Dedifferentiated amniotic fluid mesenchymal stem cell (primary cell): Measurements from ENCODE around the gene ZBED3.

ENCODE experiments used
- DNase-seq: peaks from one replicate; pipeline ENCODE4 v3.0.0-alpha.2; 2016; ENCODE audit errors: extremely low spot score

ZBED3 gene

DNA sequence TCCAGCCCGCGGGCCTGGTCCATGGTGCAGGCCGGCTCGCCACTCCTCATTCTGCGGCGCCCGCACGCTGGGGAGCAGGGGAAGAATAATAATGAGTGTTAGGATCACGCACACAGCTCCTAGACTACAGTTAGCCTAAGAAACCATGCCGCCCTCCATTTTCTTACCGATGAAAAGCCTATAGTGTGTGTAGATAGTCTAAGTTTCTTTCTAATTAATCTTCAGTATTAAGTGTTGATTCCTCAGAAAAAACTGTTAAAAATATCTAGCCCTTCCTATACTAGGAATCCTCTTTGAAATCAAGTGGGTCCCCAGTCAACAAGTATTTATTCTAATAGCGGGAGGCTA is 9.3 kb downstream of the ZBED3 start:
- DNase-seq = no peak

DNA sequence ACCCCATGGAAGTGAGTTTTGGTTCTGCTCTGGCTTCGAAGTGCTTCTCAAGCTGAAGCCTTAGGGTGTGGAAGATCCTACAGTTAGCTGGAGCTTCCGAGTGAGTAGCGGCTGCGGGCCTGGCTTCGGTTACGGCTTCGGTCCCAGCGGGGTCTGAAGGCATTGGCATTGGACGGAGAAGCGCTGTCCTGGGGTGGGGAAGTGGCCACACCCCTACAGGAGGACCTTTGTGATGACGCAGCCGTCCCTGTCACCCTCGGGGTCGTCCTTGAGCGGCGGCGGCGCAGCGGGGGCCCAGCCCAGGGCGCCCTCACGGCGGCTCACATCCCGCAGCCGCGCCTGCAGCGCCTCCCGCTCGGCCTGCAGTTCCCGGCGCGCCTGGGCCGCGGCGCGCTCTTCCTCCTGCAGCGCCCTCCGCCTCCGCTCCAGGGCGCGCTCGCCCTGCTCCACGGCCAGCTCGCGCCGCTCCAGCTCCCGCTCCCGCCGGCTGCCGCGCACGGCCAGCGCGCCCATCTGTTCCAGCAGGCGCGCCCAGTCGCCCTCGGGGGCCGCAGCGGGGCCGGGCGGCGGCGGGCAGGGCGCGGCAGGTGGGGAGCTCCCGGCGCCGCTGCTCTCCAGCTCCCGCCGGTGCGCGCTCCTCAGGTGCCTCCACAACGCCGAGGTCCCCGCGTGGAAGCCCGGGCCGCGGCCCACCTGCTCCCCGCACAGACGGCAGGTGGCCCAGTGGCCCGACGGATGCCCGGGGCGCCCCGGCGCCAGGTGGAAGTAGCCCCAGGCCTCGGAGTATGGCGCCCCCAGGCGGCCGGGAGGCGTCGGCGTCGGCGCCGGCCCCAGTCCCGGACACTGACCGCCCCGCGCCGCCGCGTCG is 9.9 kb downstream of the ZBED3 start:
- no peak for DNase-seq

DNA sequence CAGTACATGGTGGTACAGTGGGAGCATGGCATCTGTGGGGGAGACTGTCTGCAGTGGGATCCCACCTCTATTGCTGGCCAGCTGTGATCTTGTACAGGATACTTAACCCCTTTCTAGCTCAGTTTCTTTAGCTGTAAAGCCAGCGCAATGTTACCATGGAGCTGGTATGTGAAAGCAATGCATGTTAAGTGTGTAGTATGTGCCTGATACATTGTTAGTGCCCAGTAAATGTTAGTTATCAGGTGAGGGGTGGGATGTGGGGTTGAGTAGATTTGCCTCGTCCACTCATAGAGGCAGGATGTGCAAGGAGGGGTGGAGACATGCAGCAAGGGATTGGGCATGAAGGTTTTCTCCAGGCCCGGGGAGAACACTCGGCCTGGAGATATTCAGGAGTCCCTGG is 12.3 kb downstream of the ZBED3 start:
- no peak for DNase-seq

DNA sequence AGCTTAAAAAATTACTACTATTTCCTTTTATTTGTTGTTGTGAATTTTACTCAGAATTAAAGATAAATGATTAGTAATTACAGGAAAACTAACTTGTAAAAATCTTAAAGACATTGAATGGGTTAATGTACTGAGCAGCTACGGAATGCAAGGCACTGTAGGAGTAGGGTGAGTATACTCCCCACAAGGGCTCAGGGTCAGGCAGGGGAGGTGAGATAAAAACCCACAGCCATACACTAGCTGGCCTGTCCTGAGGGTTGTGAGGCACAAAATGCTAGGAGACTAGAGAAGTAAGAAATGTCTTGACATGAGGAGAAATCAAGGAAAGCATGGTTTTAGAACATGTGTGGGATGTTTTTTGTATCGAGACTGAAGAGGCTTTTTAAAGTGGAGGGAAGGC is 13.4 kb downstream of the ZBED3 start:
- no peak for DNase-seq

DNA sequence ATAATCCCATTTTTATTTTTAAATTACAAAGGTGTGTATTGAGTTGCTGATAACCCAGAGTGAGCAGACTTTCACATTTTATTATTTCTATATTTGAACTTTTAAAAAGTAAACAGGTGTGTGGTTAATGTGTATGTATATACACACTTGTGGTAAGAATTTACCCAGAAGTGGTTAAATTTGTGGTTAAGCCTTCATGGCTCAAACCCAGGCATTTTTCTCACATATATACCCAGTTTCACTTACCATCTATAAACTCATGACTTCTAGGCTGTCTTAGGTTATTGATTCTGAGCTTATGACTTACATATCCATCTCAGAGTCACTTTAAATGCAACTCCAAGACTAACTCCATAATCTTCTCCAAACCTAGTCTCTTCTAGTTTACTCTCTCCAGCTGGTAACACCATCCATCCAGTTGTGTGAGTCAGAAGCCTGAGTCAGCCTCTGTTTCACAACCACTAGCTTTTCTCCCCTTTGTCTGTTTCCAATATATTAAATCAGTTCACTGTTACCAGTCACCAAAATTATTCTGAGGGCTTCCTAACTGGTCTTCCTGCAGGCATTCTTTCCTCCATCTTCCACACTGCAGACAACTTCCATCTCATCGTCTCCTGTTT is 20.2 kb downstream of the ZBED3 start:
- DNase-seq = peak; percentile 56

DNA sequence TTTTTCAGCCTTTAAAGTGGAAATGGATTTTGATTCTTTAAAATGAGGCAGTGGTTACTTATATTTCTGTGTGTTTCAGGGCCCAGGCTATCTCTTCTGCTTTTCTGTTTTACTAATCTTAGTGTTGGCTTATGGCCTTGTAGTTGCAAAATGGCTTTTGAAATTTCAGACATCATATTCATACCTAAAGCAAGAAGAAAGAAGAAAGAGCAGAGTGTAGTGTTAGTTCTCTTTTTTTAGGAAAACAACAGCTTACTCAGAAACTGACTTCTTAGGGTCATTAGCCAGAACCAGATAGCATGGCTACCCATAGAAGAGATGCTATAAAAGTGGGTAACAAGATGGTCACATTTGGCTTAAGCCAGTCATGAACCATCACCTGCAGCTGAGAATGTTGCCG is 20.9 kb downstream of the ZBED3 start:
- no peak for DNase-seq

DNA sequence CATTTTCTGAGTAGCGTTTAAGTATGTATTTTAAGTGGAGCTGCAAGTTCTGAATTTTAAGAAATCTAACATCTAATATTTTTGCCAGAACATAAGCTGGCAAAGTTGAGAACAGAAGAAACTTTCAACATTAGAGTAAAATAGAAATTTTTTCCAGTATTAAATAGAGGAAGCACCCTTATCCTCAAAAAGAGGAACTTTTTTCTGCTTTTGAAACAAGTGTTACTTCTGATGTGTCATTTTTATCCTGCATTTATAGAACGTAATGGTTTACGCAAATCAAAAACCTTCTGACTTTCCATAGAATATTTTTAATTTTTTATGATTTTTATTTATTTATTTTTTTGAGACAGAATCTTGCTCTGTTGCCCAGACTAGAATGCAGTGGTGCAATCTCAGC is 21.8 kb downstream of the ZBED3 start:
- DNase-seq = no peak

DNA sequence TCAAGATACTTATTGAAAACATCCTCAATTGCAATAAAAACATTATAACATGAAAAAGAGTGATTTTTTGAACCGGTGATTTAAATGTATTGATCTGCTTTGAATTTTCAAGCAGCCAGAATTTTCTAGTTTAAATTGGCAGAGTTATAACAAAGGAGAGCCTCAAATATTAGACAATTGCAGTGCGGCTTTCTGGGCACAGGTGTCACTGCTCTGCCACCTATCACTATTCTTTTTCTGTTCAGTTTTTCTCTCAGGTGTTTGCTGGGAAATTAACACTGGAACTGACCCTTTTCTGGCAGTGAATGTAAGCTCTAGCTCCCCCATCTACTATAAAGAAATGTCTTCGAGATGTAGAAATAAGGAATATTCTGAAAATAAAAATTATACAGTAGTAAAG is 23.0 kb downstream of the ZBED3 start:
- DNase-seq = no peak

DNA sequence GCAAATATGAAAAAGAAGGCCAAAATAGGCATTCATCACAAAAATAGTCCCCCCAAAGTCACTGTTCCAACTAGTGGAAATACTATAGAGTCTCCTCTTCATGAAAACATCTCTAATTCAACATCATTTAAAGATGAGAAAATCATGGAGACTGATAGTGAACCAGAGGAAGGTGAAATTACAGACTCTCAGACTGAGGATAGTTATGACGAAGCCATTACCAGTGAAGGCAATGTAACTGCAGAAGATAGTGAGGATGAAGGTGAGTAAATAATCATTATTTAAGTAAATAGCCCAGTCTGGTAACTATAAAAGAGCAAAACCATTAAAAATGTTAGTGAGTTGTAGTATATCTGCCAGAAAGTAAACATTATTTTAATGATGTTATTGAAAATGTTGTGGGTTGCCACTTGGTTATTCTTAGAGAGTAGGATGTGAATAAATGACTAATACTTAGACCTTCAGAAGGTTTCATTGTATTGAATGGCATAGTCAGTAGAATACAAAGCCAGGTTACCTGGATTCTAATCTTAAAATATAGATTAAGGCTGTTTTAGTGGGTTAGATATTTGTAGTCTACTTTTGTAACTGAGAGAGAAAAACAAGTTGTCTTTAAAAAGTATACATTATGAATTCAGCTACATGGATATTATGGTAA is 40.5 kb downstream of the ZBED3 start:
- DNase-seq = no peak

DNA sequence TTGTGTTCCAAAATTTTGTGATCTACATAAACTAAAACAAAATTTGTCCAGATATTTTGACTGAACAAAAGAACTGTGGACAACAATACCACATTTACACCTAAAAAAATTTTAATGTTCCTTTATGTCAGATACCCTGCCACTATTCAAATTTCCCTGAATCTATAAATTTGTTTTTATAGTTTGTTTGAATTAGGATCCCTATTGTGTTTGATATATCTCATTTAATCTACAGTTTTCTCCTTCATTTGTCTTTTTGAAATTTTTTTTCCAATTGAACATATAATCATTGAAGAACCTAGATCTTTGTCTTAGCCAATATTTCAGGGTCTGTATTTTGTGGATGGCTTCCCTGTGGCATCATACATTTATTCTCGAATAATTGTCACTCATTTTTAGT is 51.1 kb downstream of the ZBED3 start:
- no peak for DNase-seq

DNA sequence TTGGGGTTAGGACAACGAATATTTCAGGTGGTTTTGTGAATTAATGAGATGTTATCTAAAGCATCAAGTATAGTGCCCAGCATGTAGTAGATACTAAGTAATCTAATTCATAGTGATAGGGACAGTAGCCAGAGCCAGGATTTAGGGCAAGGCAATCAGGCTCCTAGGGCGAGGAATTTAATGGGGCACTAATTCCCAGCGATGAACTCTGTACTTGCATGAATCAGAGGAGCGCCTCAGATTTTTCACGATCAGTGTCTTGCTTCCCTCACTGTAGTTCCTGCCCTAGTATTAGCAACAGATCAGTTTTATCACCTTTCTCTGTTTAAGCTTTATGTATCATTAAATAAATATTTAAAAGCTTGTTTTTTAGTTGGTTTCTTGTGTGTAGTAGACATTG is 53.7 kb downstream of the ZBED3 start:
- no peak for DNase-seq

DNA sequence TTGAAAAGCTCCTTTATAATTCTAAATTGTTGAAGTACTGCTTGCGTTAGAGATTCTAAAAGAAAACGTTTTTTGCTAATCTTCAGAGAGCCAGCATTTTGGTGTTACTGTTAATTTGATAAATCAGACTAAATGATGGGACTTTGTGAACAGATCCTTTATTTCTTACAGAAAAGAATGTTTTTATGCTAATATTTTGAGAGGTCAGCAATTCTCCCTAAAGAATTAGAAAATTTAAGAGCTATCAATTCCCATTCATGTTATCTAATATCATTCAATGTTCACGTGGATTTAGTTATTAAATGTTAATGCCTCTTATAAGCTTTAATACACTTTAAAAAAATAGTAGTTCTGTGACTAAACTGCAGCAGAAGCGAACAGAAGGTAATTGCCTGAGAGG is 54.5 kb downstream of the ZBED3 start:
- no peak for DNase-seq

DNA sequence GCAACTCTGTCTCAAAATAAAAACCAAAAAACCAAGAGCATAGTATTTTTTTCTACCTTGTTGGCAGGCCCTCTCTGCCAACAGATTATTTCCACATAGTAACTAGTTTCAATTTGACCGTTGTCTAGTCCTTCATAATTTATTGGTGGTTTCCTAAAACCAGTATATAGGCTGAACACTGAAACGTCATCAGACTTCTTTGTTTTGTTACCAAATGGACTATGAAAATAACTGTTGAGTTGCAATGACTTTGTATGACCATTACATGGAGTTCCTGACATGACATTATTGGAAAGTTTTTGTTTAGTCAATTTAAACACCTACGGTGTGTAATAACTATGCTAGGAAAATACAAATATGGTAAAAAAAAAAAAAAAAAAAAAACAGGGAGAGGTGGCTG is 55.2 kb downstream of the ZBED3 start:
- no peak for DNase-seq

DNA sequence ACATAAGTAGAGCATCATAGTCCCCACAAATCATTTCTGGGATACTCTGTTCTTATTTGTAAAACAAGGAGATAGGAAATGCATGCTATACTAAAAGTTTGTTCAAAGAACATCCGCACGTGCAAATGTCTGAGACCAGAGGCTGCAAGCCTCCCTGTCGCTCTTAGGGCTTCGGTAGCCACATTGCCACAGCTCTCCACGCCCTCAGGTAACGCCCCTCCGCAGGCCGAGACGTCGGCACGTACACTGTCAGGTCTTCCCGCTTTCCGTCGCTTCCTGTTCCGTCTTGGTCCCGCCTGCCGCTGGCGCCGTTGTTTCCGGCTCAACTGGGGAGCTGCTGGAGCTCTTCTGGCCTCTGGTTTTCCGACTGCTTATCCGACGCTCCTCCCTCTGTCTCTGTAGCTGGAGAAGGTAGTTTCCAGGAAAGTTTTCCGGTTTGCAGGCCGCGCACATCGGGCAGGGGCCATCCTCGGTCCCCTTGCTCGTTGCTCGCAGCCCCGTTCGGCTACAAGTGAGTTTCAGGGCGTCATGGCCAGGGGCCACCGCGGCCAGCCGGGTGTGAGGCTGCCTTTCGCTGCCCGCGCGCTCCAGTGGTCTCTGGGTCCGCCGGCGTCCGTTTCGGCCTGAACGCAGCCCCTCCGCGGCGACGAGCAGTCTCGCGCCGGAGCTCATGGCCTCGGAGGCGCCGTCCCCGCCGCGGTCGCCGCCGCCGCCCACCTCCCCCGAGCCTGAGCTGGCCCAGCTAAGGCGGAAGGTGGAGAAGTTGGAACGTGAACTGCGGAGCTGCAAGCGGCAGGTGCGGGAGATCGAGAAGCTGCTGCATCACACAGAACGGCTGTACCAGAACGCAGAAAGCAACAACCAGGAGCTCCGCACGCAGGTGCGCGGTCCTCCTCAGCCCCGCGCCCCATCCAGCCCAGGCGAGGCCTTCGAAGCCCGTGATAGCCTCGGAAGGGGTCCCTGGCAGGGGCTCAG is 56.7 kb downstream of the ZBED3 start, which contains the start of gene AGGF1:
Gene AGGF1 (plus strand): TSS at position 308 of the 975 bp plus-strand sequence. CDS start 363 bp downstream, at position 671.
- DNase-seq = peak; percentile 81

DNA sequence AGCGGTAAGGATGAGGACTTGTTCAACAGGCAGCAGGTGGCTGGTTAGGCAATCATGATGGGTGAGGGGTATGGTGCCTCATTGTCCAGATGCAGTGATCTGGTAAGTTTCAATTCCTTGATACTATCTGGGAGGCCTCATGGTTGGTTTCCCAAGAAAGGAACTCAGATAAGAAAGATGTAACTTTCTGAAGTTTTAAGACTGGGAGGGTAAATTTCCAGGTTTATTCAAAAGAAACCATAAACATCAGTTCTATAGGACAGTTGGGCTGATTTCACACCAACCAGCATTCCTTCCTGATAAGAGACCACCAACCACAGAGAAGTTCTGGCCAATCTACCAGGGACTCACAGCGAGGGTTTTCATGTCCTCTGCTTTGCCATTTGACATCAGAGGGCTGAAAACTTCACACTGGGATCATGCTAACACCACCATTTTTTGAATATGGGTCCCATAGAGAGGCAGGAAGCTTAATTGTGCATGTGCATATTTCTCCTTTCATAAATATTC is 57.7 kb downstream of the ZBED3 start:
- no peak for DNase-seq

DNA sequence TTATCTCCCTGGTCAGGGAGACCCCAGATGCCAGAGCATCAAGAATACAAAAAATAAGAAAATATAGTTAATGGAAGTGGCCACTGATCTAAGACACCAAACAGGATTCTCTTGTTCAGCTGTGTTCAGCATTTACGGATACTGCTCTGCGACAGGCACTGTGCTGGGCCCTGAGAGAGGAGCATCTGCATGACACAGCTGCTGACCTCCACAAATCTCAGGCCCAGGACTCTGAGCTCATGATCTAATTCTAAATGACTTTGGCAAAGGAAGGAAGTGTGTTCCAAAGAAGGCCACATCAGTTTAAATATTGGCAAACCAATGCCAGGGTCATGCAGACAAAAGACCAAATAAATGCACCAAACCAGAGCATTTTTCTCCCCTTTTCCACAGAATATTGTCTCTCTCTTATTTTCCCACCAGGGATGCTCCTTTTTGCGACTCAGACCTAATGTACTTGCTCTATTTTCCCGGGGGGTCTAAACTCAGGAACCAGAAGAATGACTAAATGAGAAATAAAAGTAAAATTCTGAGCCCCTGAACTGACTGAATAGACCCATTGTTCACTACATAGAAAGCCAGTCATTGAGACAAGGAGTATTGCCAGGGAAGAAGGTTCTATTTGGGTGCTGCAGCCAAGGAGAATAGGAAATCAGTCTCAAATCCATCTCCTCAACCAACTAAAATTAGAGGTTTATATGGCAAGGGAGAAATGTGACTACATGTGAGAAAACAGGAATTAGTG is 58.3 kb downstream of the ZBED3 start:
- DNase-seq = no peak

DNA sequence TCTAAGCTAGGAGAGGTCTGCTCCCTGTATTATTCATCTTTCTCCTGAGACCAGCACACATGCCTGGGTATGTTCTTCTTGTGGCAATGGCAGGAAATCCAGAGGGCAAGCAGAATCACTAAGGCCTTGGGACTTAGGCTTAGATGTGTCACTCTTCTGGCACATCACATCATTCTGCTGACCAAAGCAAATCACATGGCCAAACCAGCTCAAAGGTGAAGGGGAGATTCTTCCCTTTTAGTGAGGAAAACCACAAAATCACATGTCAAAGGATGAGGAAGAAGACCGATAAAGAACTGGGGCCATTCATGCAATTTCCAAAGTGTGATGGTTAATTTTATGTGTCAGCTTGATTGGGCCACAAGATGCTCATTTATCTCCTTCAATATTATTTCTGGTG is 62.6 kb downstream of the ZBED3 start:
- no peak for DNase-seq

DNA sequence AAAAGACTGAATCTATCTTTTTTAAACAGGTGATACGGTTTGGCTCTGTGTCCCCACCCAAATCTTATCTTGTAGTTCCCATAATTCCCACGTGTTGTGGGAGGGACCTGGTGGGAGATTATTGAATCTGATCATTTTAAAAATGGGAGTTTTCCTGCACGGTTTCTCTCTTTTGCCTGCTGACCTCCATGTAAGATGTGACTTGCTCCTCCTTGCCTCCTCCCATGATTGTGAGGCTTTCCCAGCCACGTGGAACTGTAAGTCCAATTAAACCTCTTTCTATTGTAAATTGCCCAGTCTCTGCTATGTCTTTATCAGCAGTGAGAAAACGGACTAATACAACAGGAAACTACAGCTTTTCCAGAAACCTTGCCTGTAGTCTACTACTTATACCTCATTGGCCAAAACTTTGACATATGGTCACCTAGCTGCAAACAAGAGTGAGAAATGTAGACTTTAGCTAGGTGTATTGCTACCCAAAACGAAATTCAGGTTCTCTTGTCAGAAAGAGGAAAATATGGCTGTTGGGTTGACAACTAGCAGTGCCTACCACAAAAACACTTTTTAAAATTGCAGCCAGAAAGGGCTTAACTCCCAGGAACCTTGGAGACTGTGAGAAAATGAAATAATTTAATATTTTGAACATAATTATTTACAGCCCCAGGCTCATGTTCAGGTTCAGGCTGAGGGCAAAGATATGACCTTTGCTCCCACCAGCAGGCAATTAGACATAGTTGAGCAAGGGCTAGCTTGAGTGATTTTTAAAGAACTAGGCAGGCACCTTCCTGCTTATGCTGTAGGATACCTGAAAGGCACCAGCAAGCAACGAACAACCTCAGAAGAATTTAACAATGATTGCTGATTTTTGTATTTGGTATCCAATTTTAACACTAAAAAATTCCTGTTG is 64.3 kb downstream of the ZBED3 start:
- no peak for DNase-seq
